Osteocyte (in vitro differentiated cells): ENCODE results near the gene JPH4. TPM values are rescaled to one million over a fixed set of nuclear protein-coding genes. Genes with fewer than 3 reads are reported as not detected.
A peak's percentile ranks its signal among the peaks of the same experiment; 100 is the strongest.

ENCODE experiments used
- DNase-seq: peaks from one replicate; pipeline ENCODE4 v3.0.0; 2021; ENCODE audit warnings: mixed read lengths; ENCODE audit not compliant: unreplicated experiment; ENCODE audit errors: extremely low spot score
- H3K27ac Mint-ChIP-seq: one replicate; pipeline ENCODE4 v1.8.0; 2021; ENCODE audit warnings: mild to moderate bottlenecking, mixed read lengths; ENCODE audit not compliant: unreplicated experiment
- H3K27me3 Mint-ChIP-seq: one replicate; pipeline ENCODE4 v1.8.0; 2021; ENCODE audit warnings: mixed read lengths; ENCODE audit not compliant: unreplicated experiment
- H3K36me3 Mint-ChIP-seq: one replicate; pipeline ENCODE4 v1.8.0; 2021; ENCODE audit warnings: mixed read lengths; ENCODE audit not compliant: unreplicated experiment
- H3K4me1 Mint-ChIP-seq: one replicate; pipeline ENCODE4 v1.8.0; 2021; ENCODE audit warnings: mixed read lengths; ENCODE audit not compliant: unreplicated experiment
- H3K4me3 Mint-ChIP-seq: one replicate; pipeline ENCODE4 v1.8.0; 2021; ENCODE audit warnings: mild to moderate bottlenecking, moderate library complexity, mixed read lengths; ENCODE audit not compliant: unreplicated experiment
- H3K9me3 Mint-ChIP-seq: one replicate; pipeline ENCODE4 v1.8.0; 2021; ENCODE audit warnings: mixed read lengths; ENCODE audit not compliant: unreplicated experiment
- CTCF ChIP-seq: fragments of 200-600 bp; sonication (generic); IDR thresholded peaks from 2 replicates; pipeline ENCODE4 v1.5.0; 2021; ENCODE audit warnings: antibody characterized with exemption, mild to moderate bottlenecking, moderate library complexity
- total RNA-seq: library from RNA; stranded (reverse); gene quantifications from 2 replicates; pipeline ENCODE4 v1.2.1, GENCODE V29; 2021

Gene JPH4
- total RNA-seq, 1 donor from 2014 or later, result not detected

- TF ChIP-seq CTCF, result peak; percentile 31
- Mint-ChIP-seq H3K4me3 (peak overlapping the region; percentile 94), H3K27ac (peak overlapping the region; percentile 88), H3K9me3 (no peaks in the 10 kb centered on the region), H3K36me3 (no peaks in the 10 kb centered on the region), H3K27me3 (peaks cover 7% of the 10 kb centered on the region), H3K4me1 (peaks cover 23% of the 10 kb centered on the region)
- no peak for DNase-seq
Observed at GRCh38 chr14:23566778-23567185, 11.8 kb downstream of the JPH4 start.

- no peak for TF ChIP-seq CTCF
- H3K27me3 Mint-ChIP-seq, result peaks cover 2% of the 10 kb centered on the region
- H3K4me3 Mint-ChIP-seq, result peak overlapping the region; percentile 94
- no peak for DNase-seq
- no peaks in the 10 kb centered on the region for H3K9me3 Mint-ChIP-seq
- no peaks in the 10 kb centered on the region for H3K36me3 Mint-ChIP-seq
- peaks cover 23% of the 10 kb centered on the region for H3K4me1 Mint-ChIP-seq
- H3K27ac Mint-ChIP-seq, result peak overlapping the region; percentile 88
Observed at GRCh38 chr14:23566112-23566777, 12.3 kb downstream of the JPH4 start.

GRCh38 chr14:23565626-23566025, 13.0 kb downstream of the JPH4 start:
- no peaks in the 10 kb centered on the region for H3K9me3 Mint-ChIP-seq

GRCh38 chr14:23564876-23565275, 13.7 kb downstream of the JPH4 start:
- no peaks in the 10 kb centered on the region for H3K9me3 Mint-ChIP-seq
- H3K27me3 Mint-ChIP-seq, result peaks cover 2% of the 10 kb centered on the region
- DNase-seq, result no peak
- H3K4me3 Mint-ChIP-seq, result no peak overlapping the region
- TF ChIP-seq CTCF, result no peak
- no peak overlapping the region for H3K27ac Mint-ChIP-seq
- H3K4me1 Mint-ChIP-seq, result peaks cover 23% of the 10 kb centered on the region
- H3K36me3 Mint-ChIP-seq, result peaks cover 4% of the 10 kb centered on the region

More at GRCh38 chr14:23565626-23566025, 13.0 kb downstream of the JPH4 start:
- DNase-seq, result no peak
- Mint-ChIP-seq H3K27me3 (peaks cover 2% of the 10 kb centered on the region), H3K36me3 (no peaks in the 10 kb centered on the region), H3K4me3 (no peak overlapping the region), H3K27ac (no peak overlapping the region), H3K4me1 (peaks cover 23% of the 10 kb centered on the region)
- no peak for TF ChIP-seq CTCF

- Mint-ChIP-seq H3K4me1 (peaks cover 23% of the 10 kb centered on the region), H3K9me3 (no peaks in the 10 kb centered on the region), H3K4me3 (no peak overlapping the region), H3K36me3 (peaks cover 4% of the 10 kb centered on the region), H3K27ac (no peak overlapping the region), H3K27me3 (peaks cover under 1% of the 10 kb centered on the region)
- no peak for DNase-seq
- TF ChIP-seq CTCF, result no peak
Observed at GRCh38 chr14:23564181-23564812, 14.3 kb downstream of the JPH4 start.
